H9 (cell line): ENCODE measurements around the gene PLA2G5. TPM values are rescaled to one million over a fixed set of nuclear protein-coding genes. Genes with fewer than 3 reads are reported as not detected.

Source experiments
- DNase-seq: peaks from one replicate; pipeline ENCODE4 v3.0.0-alpha.2; 2017
- H2AFZ ChIP-seq: one replicate; pipeline ENCODE4 v1.6.1; 2013; ENCODE audit warnings: mild to moderate bottlenecking, low read length, control low read depth, moderate library complexity
- H2AK5ac ChIP-seq: 2 replicates; pipeline ENCODE4 v1.6.1; 2013; ENCODE audit warnings: low read length, control low read depth, mixed read lengths; ENCODE audit not compliant: insufficient read length
- H2BK120ac ChIP-seq: one replicate; pipeline ENCODE4 v1.6.1; 2013; ENCODE audit warnings: low read depth, mild to moderate bottlenecking, low read length, control low read depth, inconsistent platforms; ENCODE audit not compliant: poor library complexity, severe bottlenecking
- H2BK12ac ChIP-seq: 2 replicates; pipeline ENCODE4 v1.6.1; 2013; ENCODE audit warnings: low read length, control low read depth, mixed read lengths, low read depth; ENCODE audit not compliant: insufficient read length
- H2BK15ac ChIP-seq: 2 replicates; pipeline ENCODE4 v1.6.1; 2013; ENCODE audit warnings: low read depth, low read length, control low read depth
- H2BK20ac ChIP-seq: one replicate; pipeline ENCODE4 v1.6.1; 2013; ENCODE audit warnings: low read depth, mild to moderate bottlenecking, low read length, control low read depth, inconsistent platforms; ENCODE audit not compliant: poor library complexity, severe bottlenecking
- H2BK5ac ChIP-seq: 2 replicates; pipeline ENCODE4 v1.6.1; 2013; ENCODE audit warnings: low read length, control low read depth, mixed read lengths; ENCODE audit not compliant: insufficient read length
- H3K14ac ChIP-seq: 2 replicates; pipeline ENCODE4 v1.6.1; 2013; ENCODE audit warnings: low read length, control low read depth; ENCODE audit not compliant: insufficient read depth
- H3K18ac ChIP-seq: 2 replicates; pipeline ENCODE4 v1.6.1; 2013; ENCODE audit warnings: low read depth, mild to moderate bottlenecking, mixed read lengths, low read length, control low read depth; ENCODE audit not compliant: insufficient read length
- H3K23ac ChIP-seq: 2 replicates; pipeline ENCODE4 v1.6.1; 2013; ENCODE audit warnings: low read length, control low read depth, mixed read lengths, low read depth; ENCODE audit not compliant: insufficient read length
- H3K23me2 ChIP-seq: 2 replicates; pipeline ENCODE4 v1.6.1; 2013; ENCODE audit warnings: low read depth, mild to moderate bottlenecking, mixed read lengths, low read length, control low read depth; ENCODE audit not compliant: insufficient read length, poor library complexity, severe bottlenecking
- H3K27ac ChIP-seq: 2 replicates; pipeline ENCODE4 v1.5.1; 2013; ENCODE audit warnings: low read length, control low read depth, mixed read lengths, low read depth; ENCODE audit not compliant: insufficient read length
- H3K27me3 ChIP-seq: 2 replicates; pipeline ENCODE4 v1.6.1; 2013; ENCODE audit warnings: low read length, control low read depth, inconsistent platforms; ENCODE audit not compliant: insufficient read depth
- H3K4ac ChIP-seq: 2 replicates; pipeline ENCODE4 v1.6.1; 2013; ENCODE audit warnings: low read depth, mild to moderate bottlenecking, control low read depth, inconsistent platforms, low read length, moderate library complexity
- H3K4me1 ChIP-seq: 2 replicates; pipeline ENCODE4 v1.6.1; 2013; ENCODE audit warnings: low read length, control low read depth, inconsistent platforms; ENCODE audit not compliant: insufficient read depth
- H3K4me2 ChIP-seq: 2 replicates; pipeline ENCODE4 v1.6.1; 2013; ENCODE audit warnings: low read length, control low read depth, mixed read lengths; ENCODE audit not compliant: insufficient read length, insufficient read depth
- H3K56ac ChIP-seq: 2 replicates; pipeline ENCODE4 v1.6.1; 2013; ENCODE audit warnings: low read depth, mild to moderate bottlenecking, mixed read lengths, low read length, control low read depth; ENCODE audit not compliant: insufficient read length
- H3K79me1 ChIP-seq: 2 replicates; pipeline ENCODE4 v1.6.1; 2013; ENCODE audit warnings: low read depth, mild to moderate bottlenecking, moderate library complexity, low read length, control low read depth, inconsistent platforms; ENCODE audit not compliant: insufficient read depth, poor library complexity, severe bottlenecking
- H3K79me2 ChIP-seq: 2 replicates; pipeline ENCODE4 v1.6.1; 2013; ENCODE audit warnings: low read length, control low read depth, inconsistent platforms; ENCODE audit not compliant: insufficient read depth
- H3K9ac ChIP-seq: 2 replicates; pipeline ENCODE4 v1.6.1; 2013; ENCODE audit warnings: low read length, control low read depth, mixed read lengths; ENCODE audit not compliant: insufficient read length; ENCODE audit errors: extremely low read depth
- H3K9me3 ChIP-seq: one replicate; pipeline ENCODE4 v1.6.1; 2013; ENCODE audit warnings: low read depth, low read length, inconsistent platforms; ENCODE audit not compliant: control insufficient read depth
- H3T11ph ChIP-seq: one replicate; pipeline ENCODE4 v1.6.1; 2013; ENCODE audit warnings: mild to moderate bottlenecking, low read length, control low read depth, inconsistent platforms
- H4K20me1 ChIP-seq: one replicate; pipeline ENCODE4 v1.6.1; 2013; ENCODE audit not compliant: control insufficient read depth, insufficient read length, insufficient read depth
- H4K5ac ChIP-seq: 2 replicates; pipeline ENCODE4 v1.6.1; 2013; ENCODE audit warnings: low read depth, mild to moderate bottlenecking, mixed read lengths, low read length, control low read depth; ENCODE audit not compliant: insufficient read length
- H4K8ac ChIP-seq: replicated peaks from 2 replicates; pipeline ENCODE4 v1.6.1; 2013; ENCODE audit warnings: low read length, control low read depth, mixed read lengths, low read depth; ENCODE audit not compliant: insufficient read length
- H4K91ac ChIP-seq: 2 replicates; pipeline ENCODE4 v1.6.1; 2013; ENCODE audit warnings: low read depth, mild to moderate bottlenecking, moderate library complexity, mixed read lengths, low read length, control low read depth; ENCODE audit not compliant: insufficient read length
- H3K27ac Mint-ChIP-seq, 3 experiments: 2 replicates in 2 of 3; 3 replicates in 1 of 3; pipeline ENCODE4 v1.8.0; 2020 to 2021; ENCODE audit warnings: mixed read lengths in 3 of 3, mild to moderate bottlenecking in 1 of 3, moderate library complexity in 1 of 3
- H3K27me3 Mint-ChIP-seq: 2 replicates; pipeline ENCODE4 v1.8.0; 2021; ENCODE audit warnings: low read depth, mild to moderate bottlenecking, moderate library complexity, mixed read lengths
- H3K36me3 Mint-ChIP-seq, 3 experiments: 2 replicates in 2 of 3; 3 replicates in 1 of 3; pipeline ENCODE4 v1.8.0; 2020 to 2021; ENCODE audit warnings: low read depth in 3 of 3, mixed read lengths in 3 of 3; ENCODE audit not compliant: insufficient read depth in 1 of 3
- H3K4me1 Mint-ChIP-seq, 2 experiments: 2 replicates each; pipeline ENCODE4 v1.8.0; 2020; ENCODE audit warnings: mixed read lengths in 2 of 2
- H3K4me3 Mint-ChIP-seq, 2 experiments: 2 replicates in 1 of 2; 3 replicates in 1 of 2; pipeline ENCODE4 v1.8.0; 2020 to 2021; ENCODE audit warnings: mild to moderate bottlenecking in 2 of 2, mixed read lengths in 2 of 2, moderate library complexity in 1 of 2
- H3K9me3 Mint-ChIP-seq, 2 experiments: 2 replicates in 1 of 2; 3 replicates in 1 of 2; pipeline ENCODE4 v1.8.0; 2020; ENCODE audit warnings: mild to moderate bottlenecking in 2 of 2, mixed read lengths in 2 of 2, moderate library complexity in 1 of 2
- CTCF ChIP-seq: fragments of 200-600 bp; sonication (generic); conservative IDR thresholded peaks from 3 replicates; pipeline ENCODE4 v1.8.0; 2021; ENCODE audit warnings: antibody characterized with exemption, mild to moderate bottlenecking
- WGBS: extraction: QIAGEN DNeasy Blood & Tissue Kit; methylation state at CpG from one replicate; pipeline ENCODE4 v1.1.7; 2013; ENCODE audit warnings: missing lambda C conversion rate, low lambda C conversion rate, mixed read lengths; ENCODE audit not compliant: insufficient read length; ENCODE audit errors: extremely low coverage; 5-methylcytosine and 5-hydroxymethylcytosine counted together
- total RNA-seq: library from RNA; stranded (reverse); gene quantifications from 2 replicates; pipeline ENCODE4 v1.2.1, GENCODE V29; 2021

Gene PLA2G5
- total RNA-seq, 1 experiment from 2014 or later = not detected

- H2BK12ac ChIP-seq = no peak overlapping the region
- no peak overlapping the region for H3K23ac ChIP-seq
- no peak overlapping the region for H2AK5ac ChIP-seq
- no peak overlapping the region for H3K27ac ChIP-seq
- no peak overlapping the region for H2BK20ac ChIP-seq
- H3K36me3 Mint-ChIP-seq = peaks cover 0 to 2% (median 0%) of the 10 kb centered on the region in 3 experiments; a peak in 1 of 7 replicates
- no CpG with 5 or more reads among the region's 10 CpGs for WGBS
- peaks cover 0 to 9% of the 10 kb centered on the region in 2 experiments; a peak in 2 of 5 replicates for H3K9me3 Mint-ChIP-seq
- no peak overlapping the region for H4K5ac ChIP-seq
- H3K4me3 Mint-ChIP-seq = no peak overlapping the region
- no peak overlapping the region for H2BK15ac ChIP-seq
- no peaks in the 10 kb centered on the region for H3K9me3 ChIP-seq
- peaks cover 12% of the 10 kb centered on the region for H3K27me3 Mint-ChIP-seq
- no peaks in the 10 kb centered on the region; the same call in 1 of the 2 replicates for H3K27me3 ChIP-seq
- H3K4me1 Mint-ChIP-seq = peaks cover 4% of the 10 kb centered on the region in 2 experiments; a peak in 3 of 4 replicates
- H3K4ac ChIP-seq = no peak overlapping the region
- H3K27ac Mint-ChIP-seq = no peak overlapping the region
- no peaks in the 10 kb centered on the region for H3K4me1 ChIP-seq
- no peak overlapping the region; the same call in 1 of the 2 replicates for H3K14ac ChIP-seq
- H3K79me1 ChIP-seq = no peaks in the 10 kb centered on the region
- no peak overlapping the region for H4K8ac ChIP-seq
- H3K79me2 ChIP-seq = no peaks in the 10 kb centered on the region
- H3T11ph ChIP-seq = no peak overlapping the region
- H4K91ac ChIP-seq = no peak overlapping the region
- no peak overlapping the region for H2BK5ac ChIP-seq
- H4K20me1 ChIP-seq = no peaks in the 10 kb centered on the region
- no peak overlapping the region for H3K56ac ChIP-seq
- H2AFZ ChIP-seq = no peak overlapping the region
- H3K23me2 ChIP-seq = no peaks in the 10 kb centered on the region
- no peak overlapping the region for H3K18ac ChIP-seq
- TF ChIP-seq CTCF = no peak
- no peak overlapping the region for H3K9ac ChIP-seq
- H2BK120ac ChIP-seq = no peak overlapping the region
- no peak for DNase-seq
- no peak overlapping the region for H3K4me2 ChIP-seq
Observed at GRCh38 chr1:20125100-20125499, 55.1 kb downstream of the PLA2G5 start.
